Activated naive CD8-positive, alpha-beta T cell treated with anti-CD3 and anti-CD28 coated beads, Interleukin-2, amount 50 U/mL, for 16 hours (primary cell): Measurements from ENCODE around the gene SIGLEC15.

Source experiments
- DNase-seq: peaks from one replicate; pipeline ENCODE4 v3.0.0-alpha.2; 2020; ENCODE audit warnings: low read depth, low spot score

Gene SIGLEC15

GRCh38 chr18:45877403-45877802 lies 51.9 kb downstream of the SIGLEC15 start:
- DNase-seq: no peak

DNA sequence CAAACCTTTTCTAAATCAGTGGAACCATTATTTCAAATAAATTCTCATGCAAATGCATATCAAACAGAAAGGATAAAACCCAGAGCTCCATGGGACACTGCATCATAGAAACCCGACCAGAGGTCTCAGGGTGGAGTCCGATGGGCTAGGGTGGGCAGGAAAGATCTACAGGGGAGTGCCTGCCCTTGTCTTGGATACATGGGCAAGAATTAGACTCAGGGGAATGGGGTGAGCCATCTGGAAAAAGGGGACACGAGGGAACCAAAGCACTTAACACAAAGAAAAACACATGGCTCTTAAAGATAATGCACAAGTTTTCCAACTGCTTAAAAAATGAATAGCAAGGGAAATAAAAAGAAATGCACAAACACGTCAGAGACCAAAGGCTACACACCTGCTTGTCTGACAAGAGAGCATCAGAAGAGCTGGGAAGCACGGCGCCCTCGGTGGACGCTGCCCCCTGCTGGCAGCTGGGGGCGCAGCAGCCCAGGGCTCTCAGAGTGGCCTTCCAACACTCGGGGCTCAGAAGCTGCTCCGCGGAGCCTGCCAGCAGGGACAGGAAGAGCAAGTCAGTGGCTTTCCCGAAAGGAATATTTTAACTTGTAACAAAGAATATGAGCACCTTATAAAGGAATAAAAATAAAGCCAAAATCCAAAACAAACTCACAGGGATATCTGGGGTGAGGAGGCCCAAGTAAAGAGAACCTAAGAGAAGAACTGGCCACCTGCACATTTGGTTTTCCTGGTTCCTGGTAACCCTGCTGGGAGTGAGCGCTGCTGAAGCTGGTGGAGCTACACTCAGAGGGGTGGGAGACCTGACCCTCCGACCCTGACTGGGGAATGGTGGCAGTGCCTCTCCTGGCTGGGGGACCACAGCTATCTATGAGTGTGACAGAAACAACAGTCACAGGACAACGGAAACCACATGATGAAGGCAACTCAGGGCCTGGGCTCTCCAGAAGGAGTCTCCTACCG lies 54.5 kb downstream of the SIGLEC15 start:
- peak; percentile 38 for DNase-seq

- no peak for DNase-seq
These were observed 55.5 kb downstream of the SIGLEC15 start for GRCh38 chr18:45880876-45881558.

DNA sequence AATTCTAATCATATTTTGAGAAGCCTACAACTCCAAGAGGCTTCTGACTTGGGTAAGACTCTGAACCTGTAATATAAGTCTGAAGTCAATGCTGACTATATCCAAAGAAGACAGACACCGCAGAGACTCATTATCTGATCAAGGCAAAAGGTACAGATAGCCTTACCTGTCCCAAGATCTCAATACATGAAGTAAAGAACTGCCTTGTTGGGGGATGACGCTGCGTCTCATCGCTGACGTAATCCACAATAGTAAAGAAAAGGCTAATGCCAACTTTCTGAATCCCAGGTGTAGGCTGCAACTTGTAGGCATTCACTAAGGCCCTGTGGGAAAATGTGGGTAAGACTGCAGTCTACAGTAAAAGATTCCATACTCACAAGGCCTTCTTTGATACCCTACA lies 62.1 kb downstream of the SIGLEC15 start:
- no peak for DNase-seq

GRCh38 chr18:45889419-45890064 lies 64.1 kb downstream of the SIGLEC15 start:
- no peak for DNase-seq

DNA sequence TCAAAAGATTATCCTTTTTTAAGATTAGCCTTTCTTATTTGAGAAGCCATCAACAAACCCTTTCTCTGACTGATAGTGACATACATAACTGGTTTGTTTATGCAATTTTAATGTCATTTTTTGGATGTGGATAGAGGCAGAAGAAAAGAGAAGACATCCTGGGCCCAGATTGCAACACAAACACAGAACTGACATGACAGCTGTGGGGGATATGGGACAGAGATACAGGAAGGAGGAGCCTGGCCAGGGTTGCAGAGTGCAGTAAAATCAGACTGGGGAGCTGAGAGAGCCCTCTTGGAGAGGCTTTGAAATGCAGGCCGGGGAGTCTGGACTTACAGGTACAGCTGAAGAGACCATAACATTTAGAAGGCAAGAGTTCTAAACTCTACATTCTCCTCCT lies 65.1 kb downstream of the SIGLEC15 start:
- DNase-seq: no peak

GRCh38 chr18:45891806-45892205 lies 66.3 kb downstream of the SIGLEC15 start:
- no peak for DNase-seq
